SH-SY5Y (cell line): ENCODE results near the gene UBAP2L.

ENCODE experiments used
- GATA2 ChIP-seq: IDR thresholded peaks from 2 replicates; pipeline ENCODE4 v1.6.1; 2011; ENCODE audit warnings: mild to moderate bottlenecking, low read depth, low read length
- GATA3 ChIP-seq: IDR thresholded peaks from 2 replicates; pipeline ENCODE4 v1.6.1; 2011; ENCODE audit warnings: low read depth, mild to moderate bottlenecking, low read length, moderate library complexity

DNA sequence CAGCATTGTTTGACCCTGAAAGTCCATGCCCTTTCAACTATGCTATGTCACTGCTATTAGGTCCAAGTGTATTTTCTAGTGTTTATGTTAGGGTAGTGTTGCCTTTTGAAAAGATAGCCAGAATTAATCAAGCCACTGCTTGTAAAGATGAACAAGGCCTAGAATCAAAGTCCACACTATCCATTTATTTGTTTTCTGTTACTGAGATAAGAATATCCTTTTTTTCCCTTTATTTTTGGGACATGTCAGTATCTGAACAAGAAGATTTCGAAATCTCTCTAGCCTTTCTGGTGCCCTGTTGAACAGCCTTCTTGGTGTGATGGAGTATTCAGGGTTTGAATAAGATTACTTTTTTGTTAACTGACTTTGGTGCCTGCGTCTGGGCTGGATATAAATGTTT lies 16.7 kb downstream of the UBAP2L start:
- TF ChIP-seq GATA3 (no peak), GATA2 (no peak)
